ENCODE results near the gene GFER. TPM values are rescaled to one million over a fixed set of nuclear protein-coding genes. Genes with fewer than 3 reads are reported as not detected.
A peak's percentile ranks its signal among the peaks of the same experiment; 100 is the strongest.

GFER gene
- total and polyA plus RNA-seq, 9 of the 15 experiments (the other 6 are each of a cell fraction or from before 2014, with no cell fraction given): 4.3 to 53.7 (median 19.8) TPM

DNA sequence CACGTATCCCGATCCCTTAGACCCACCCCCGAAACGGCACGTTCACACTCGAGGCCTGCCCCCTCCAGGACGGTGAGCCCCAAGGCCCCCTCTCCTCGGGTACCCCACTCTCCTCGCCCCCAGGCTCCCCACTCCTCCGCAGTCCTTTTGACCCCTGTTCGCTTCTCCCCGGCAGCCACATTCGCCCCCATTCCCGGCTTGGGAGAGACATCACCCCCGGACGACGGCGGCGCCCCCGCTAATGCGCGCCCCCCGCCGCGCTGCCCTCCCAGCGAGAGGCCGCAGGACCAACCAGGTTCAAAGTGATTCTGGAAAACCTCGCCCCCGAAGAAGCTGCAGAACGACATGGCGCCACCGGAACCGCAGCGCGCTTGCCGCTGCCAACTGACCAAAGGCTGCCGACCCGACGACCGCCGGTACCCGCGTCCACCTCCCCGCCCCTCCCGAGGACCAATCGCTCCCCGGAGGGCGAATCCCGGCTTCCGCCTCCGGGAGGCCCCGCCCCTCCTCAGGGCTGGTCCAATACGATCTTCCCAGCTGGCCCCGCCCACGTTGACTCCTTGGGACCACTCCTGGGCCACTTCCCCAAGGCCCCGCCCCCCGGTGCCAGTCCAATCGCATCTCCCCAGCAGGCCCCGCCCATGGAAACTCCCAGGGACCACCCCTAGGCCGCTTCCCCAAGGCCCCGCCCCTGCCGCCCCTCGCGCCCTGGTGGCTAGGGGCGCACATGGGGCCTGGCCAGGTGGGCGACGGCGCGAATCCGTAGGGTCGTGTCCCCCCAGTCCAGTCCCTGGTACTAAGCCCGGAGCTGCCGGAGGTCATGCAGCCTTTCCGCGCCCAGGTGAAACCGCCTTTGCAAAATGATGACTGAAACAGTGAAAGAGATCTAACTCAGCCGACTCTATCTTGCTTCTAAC lies 40.9 kb upstream of the GFER start, which contains the start of gene MSRB1 (continued):
- no peak for TF ChIP-seq HDAC3 (IDR thresholded peaks at IDR 0.05; ENCODE audit: borderline replicate concordance, partially characterized antibody)
- TF ChIP-seq, protein P1, sequence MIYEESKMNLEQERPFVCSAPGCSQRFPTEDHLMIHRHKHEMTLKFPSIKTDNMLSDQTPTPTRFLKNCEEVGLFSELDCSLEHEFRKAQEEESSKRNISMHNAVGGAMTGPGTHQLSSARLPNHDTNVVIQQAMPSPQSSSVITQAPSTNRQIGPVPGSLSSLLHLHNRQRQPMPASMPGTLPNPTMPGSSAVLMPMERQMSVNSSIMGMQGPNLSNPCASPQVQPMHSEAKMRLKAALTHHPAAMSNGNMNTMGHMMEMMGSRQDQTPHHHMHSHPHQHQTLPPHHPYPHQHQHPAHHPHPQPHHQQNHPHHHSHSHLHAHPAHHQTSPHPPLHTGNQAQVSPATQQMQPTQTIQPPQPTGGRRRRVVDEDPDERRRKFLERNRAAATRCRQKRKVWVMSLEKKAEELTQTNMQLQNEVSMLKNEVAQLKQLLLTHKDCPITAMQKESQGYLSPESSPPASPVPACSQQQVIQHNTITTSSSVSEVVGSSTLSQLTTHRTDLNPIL (CRISPR knock-in tag; IDR thresholded peaks at IDR 0.05): no peak
- TF ChIP-seq, protein P2, sequence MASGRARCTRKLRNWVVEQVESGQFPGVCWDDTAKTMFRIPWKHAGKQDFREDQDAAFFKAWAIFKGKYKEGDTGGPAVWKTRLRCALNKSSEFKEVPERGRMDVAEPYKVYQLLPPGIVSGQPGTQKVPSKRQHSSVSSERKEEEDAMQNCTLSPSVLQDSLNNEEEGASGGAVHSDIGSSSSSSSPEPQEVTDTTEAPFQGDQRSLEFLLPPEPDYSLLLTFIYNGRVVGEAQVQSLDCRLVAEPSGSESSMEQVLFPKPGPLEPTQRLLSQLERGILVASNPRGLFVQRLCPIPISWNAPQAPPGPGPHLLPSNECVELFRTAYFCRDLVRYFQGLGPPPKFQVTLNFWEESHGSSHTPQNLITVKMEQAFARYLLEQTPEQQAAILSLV (tag; IDR thresholded peaks at IDR 0.05): no peak
- TF ChIP-seq NELFE (IDR thresholded peaks at IDR 0.05; ENCODE audit: insufficient read depth, insufficient read length): no peak
- no peak for TF ChIP-seq POLR3A (IDR thresholded peaks at IDR 0.05; ENCODE audit: borderline replicate concordance, extremely low read depth, insufficient read depth, insufficient read length)
- no peak for TF ChIP-seq MTA2 (IDR thresholded peaks at IDR 0.05; ENCODE audit: low read depth)
- no peak for TF ChIP-seq HNRNPL (IDR thresholded peaks at IDR 0.05; ENCODE audit: low read depth, low read length)
- TF ChIP-seq SPI1 (IDR thresholded peaks at IDR 0.05; ENCODE audit: borderline replicate concordance, low read depth, low read length): peak; percentile 71
- TF ChIP-seq, protein P3, sequence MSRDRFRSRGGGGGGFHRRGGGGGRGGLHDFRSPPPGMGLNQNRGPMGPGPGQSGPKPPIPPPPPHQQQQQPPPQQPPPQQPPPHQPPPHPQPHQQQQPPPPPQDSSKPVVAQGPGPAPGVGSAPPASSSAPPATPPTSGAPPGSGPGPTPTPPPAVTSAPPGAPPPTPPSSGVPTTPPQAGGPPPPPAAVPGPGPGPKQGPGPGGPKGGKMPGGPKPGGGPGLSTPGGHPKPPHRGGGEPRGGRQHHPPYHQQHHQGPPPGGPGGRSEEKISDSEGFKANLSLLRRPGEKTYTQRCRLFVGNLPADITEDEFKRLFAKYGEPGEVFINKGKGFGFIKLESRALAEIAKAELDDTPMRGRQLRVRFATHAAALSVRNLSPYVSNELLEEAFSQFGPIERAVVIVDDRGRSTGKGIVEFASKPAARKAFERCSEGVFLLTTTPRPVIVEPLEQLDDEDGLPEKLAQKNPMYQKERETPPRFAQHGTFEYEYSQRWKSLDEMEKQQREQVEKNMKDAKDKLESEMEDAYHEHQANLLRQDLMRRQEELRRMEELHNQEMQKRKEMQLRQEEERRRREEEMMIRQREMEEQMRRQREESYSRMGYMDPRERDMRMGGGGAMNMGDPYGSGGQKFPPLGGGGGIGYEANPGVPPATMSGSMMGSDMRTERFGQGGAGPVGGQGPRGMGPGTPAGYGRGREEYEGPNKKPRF (IDR thresholded peaks at IDR 0.05; ENCODE audit: low read depth, low read length): no peak
- no peak for TF ChIP-seq XRCC4 (IDR thresholded peaks at IDR 0.05; ENCODE audit: extremely low read depth, insufficient read depth, insufficient read length)
- no peak for TF ChIP-seq ETV5 (CRISPR knock-in tag; IDR thresholded peaks at IDR 0.05; ENCODE audit: low read depth)
- TF ChIP-seq WHSC1 (IDR thresholded peaks at IDR 0.05; ENCODE audit: low read length): no peak
- TF ChIP-seq, protein P4, sequence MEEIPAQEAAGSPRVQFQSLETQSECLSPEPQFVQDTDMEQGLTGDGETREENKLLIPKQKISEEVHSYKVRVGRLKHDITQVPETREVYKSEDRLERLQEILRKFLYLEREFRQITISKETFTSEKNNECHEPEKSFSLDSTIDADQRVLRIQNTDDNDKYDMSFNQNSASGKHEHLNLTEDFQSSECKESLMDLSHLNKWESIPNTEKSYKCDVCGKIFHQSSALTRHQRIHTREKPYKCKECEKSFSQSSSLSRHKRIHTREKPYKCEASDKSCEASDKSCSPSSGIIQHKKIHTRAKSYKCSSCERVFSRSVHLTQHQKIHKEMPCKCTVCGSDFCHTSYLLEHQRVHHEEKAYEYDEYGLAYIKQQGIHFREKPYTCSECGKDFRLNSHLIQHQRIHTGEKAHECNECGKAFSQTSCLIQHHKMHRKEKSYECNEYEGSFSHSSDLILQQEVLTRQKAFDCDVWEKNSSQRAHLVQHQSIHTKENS (CRISPR knock-in tag; IDR thresholded peaks at IDR 0.05): no peak
- no peak for TF ChIP-seq TRIM24 (IDR thresholded peaks at IDR 0.05)
- TF ChIP-seq MBD2 (IDR thresholded peaks at IDR 0.05; ENCODE audit: borderline replicate concordance, low read depth): no peak
- no peak for TF ChIP-seq ZNF232 (CRISPR knock-in tag; IDR thresholded peaks at IDR 0.05)
- TF ChIP-seq, protein P5, sequence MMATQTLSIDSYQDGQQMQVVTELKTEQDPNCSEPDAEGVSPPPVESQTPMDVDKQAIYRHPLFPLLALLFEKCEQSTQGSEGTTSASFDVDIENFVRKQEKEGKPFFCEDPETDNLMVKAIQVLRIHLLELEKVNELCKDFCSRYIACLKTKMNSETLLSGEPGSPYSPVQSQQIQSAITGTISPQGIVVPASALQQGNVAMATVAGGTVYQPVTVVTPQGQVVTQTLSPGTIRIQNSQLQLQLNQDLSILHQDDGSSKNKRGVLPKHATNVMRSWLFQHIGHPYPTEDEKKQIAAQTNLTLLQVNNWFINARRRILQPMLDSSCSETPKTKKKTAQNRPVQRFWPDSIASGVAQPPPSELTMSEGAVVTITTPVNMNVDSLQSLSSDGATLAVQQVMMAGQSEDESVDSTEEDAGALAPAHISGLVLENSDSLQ (IDR thresholded peaks at IDR 0.05): peak; percentile 43; the same call in 1 of the 2 replicates
- TF ChIP-seq, protein P6, sequence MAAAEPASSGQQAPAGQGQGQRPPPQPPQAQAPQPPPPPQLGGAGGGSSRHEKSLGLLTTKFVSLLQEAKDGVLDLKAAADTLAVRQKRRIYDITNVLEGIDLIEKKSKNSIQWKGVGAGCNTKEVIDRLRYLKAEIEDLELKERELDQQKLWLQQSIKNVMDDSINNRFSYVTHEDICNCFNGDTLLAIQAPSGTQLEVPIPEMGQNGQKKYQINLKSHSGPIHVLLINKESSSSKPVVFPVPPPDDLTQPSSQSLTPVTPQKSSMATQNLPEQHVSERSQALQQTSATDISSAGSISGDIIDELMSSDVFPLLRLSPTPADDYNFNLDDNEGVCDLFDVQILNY (CRISPR knock-in tag; IDR thresholded peaks at IDR 0.05): no peak
- no peak for TF ChIP-seq BMI1 (IDR thresholded peaks at IDR 0.05; ENCODE audit: low read length)
- TF ChIP-seq ZNF143 (CRISPR knock-in tag; IDR thresholded peaks at IDR 0.05): no peak
